Ramos (cell line): ENCODE results near the gene RHEBL1.

ENCODE experiments used
- in situ Hi-C: fragments of 300-500 bp; cut with MboI; formaldehyde crosslinking; loops from one replicate; pipeline ENCODE4 v1.14.3; 2022; ENCODE audit warnings: low sequenced_read_pairs; ENCODE audit not compliant: unreplicated experiment

The RHEBL1 gene

GRCh38 chr12:49091056-49091835 is 21.5 kb upstream of the RHEBL1 start:
- in situ Hi-C loops, result loop anchor here (10.0 kb wide), 1 partner anchor 144 kb away; no protein-coding TSS in a partner anchor

GRCh38 chr12:49089821-49090773 is 20.3 kb upstream of the RHEBL1 start:
- in situ Hi-C loops, result loop anchor here (10.0 kb wide), 1 partner anchor 145 kb away; no protein-coding TSS in a partner anchor

- in situ Hi-C loops, result no loop called here
Observed at GRCh38 chr12:49088932-49089330, 19.2 kb upstream of the RHEBL1 start.

GRCh38 chr12:49088150-49088931 is 18.6 kb upstream of the RHEBL1 start:
- in situ Hi-C loops, result no loop called here

GRCh38 chr12:49086116-49086515 is 16.3 kb upstream of the RHEBL1 start:
- in situ Hi-C loops, result no loop called here

- in situ Hi-C loops, result no loop called here
Observed at GRCh38 chr12:49084438-49084837, 14.7 kb upstream of the RHEBL1 start.

- in situ Hi-C loops, result no loop called here
Observed at GRCh38 chr12:49079793-49080192, 10.0 kb upstream of the RHEBL1 start.

- in situ Hi-C loops, result no loop called here
Observed at GRCh38 chr12:49070971-49071370, 1.2 kb upstream of the RHEBL1 start.

GRCh38 chr12:49068879-49069506 is 786 bp downstream of the RHEBL1 start:
- in situ Hi-C loops, result loop anchor here (10.0 kb wide), 1 partner anchor 166 kb away; no protein-coding TSS in a partner anchor

- in situ Hi-C loops, result loop anchor here (10.0 kb wide), 1 partner anchor 169 kb away; no protein-coding TSS in a partner anchor
Observed at GRCh38 chr12:49066120-49066519, 3.7 kb downstream of the RHEBL1 start.

GRCh38 chr12:49064767-49065152 is 5.0 kb downstream of the RHEBL1 start:
- in situ Hi-C loops, result loop anchor here (10.0 kb wide), 1 partner anchor 170 kb away; no protein-coding TSS in a partner anchor

GRCh38 chr12:49061916-49062315 is 7.9 kb downstream of the RHEBL1 start:
- in situ Hi-C loops, result loop anchor here (10.0 kb wide), 1 partner anchor 173 kb away; no protein-coding TSS in a partner anchor

- in situ Hi-C loops, result loop anchor here (10.0 kb wide), 1 partner anchor 174 kb away; no protein-coding TSS in a partner anchor
Observed at GRCh38 chr12:49061157-49061650, 8.6 kb downstream of the RHEBL1 start.

GRCh38 chr12:49060237-49061156 is 9.3 kb downstream of the RHEBL1 start, which contains the start of gene KMT2D:
Gene KMT2D (minus strand): TSS chr12:49060794. CDS start chr12:49055324, 5,470 bp downstream.
- in situ Hi-C loops, result loop anchor here (10.0 kb wide), 1 partner anchor 174 kb away; no protein-coding TSS in a partner anchor

GRCh38 chr12:49059299-49060171 is 10.2 kb downstream of the RHEBL1 start:
- in situ Hi-C loops, result loop anchor here (10.0 kb wide), 1 partner anchor 175 kb away; no protein-coding TSS in a partner anchor

GRCh38 chr12:49059045-49059298 is 10.8 kb downstream of the RHEBL1 start:
- in situ Hi-C loops, result no loop called here

GRCh38 chr12:49058366-49059044 is 11.3 kb downstream of the RHEBL1 start:
- in situ Hi-C loops, result no loop called here
